Left lobe of liver (tissue), 2 donors: ENCODE data around the gene IL1R1. TPM values are rescaled to one million over a fixed set of nuclear protein-coding genes. Genes with fewer than 3 reads are reported as not detected.
A peak's percentile ranks its signal among the peaks of the same experiment; 100 is the strongest.

Source experiments
- ATAC-seq: fragments of 200-7000 bp; cut with Tn5 transposase; one replicate; pipeline ENCODE4 v1.9.1; 2020; ENCODE audit warnings: mild to moderate bottlenecking, moderate library complexity
- DNase-seq: peaks from one replicate; pipeline ENCODE4 v3.0.0-alpha.2; 2020; ENCODE audit warnings: low spot score
- total RNA-seq: library from RNA; stranded (reverse); gene quantifications from one replicate; pipeline ENCODE4 v1.2.1, GENCODE V29; 2021
- donor health status: DM: no; HTN: no; CAD: no; lungs with moderate emphysema.
- donor health status: DM: no; HTN: yes; CAD: no.

Gene IL1R1
- total RNA-seq, 1 donor from 2014 or later, result 39.0 TPM

GRCh38 chr2:102194609-102195268 lies 52.2 kb downstream of the IL1R1 start:
- no peak for DNase-seq
- ATAC-seq, result peak; percentile 75

- ATAC-seq (no peak), DNase-seq (no peak)
These were observed 55.0 kb downstream of the IL1R1 start for GRCh38 chr2:102197389-102198137.

- DNase-seq (no peak), ATAC-seq (no peak)
These were observed 58.0 kb downstream of the IL1R1 start for GRCh38 chr2:102200539-102200938.

- ATAC-seq (no peak), DNase-seq (no peak)
These were observed 62.1 kb downstream of the IL1R1 start for GRCh38 chr2:102204638-102205037.

GRCh38 chr2:102206666-102207341 lies 64.3 kb downstream of the IL1R1 start:
- DNase-seq (peak; percentile 97), ATAC-seq (peak; percentile 97)

GRCh38 chr2:102208774-102209173 lies 66.2 kb downstream of the IL1R1 start:
- DNase-seq (peak; percentile 63), ATAC-seq (peak; percentile 46)

GRCh38 chr2:102209474-102209873 lies 66.9 kb downstream of the IL1R1 start:
- ATAC-seq, result no peak
- DNase-seq, result no peak

- no peak for ATAC-seq
- no peak for DNase-seq
These were observed 74.5 kb downstream of the IL1R1 start for GRCh38 chr2:102217032-102217431.

GRCh38 chr2:102224824-102225739 lies 82.5 kb downstream of the IL1R1 start:
- ATAC-seq, result peak; percentile 30

GRCh38 chr2:102226171-102226570 lies 83.6 kb downstream of the IL1R1 start:
- no peak for ATAC-seq
- DNase-seq, result no peak

More at GRCh38 chr2:102224824-102225739, 82.5 kb downstream of the IL1R1 start:
- DNase-seq, result peak; percentile 41

- DNase-seq (peak; percentile 42), ATAC-seq (peak; percentile 45)
These were observed 84.3 kb downstream of the IL1R1 start for GRCh38 chr2:102226612-102227391.

GRCh38 chr2:102229141-102229769 lies 86.7 kb downstream of the IL1R1 start:
- no peak for ATAC-seq
- no peak for DNase-seq

Other genes starting within 250 kb of the IL1R1 start
- gene IL1R2, start 150.8 kb upstream of the IL1R1 start, total RNA-seq, result 12.0 TPM
- 2.5 TPM for gene IL1RL2, start 44.3 kb downstream of the IL1R1 start, total RNA-seq
- 2.6 TPM for gene IL1RL1, start 168.8 kb downstream of the IL1R1 start, total RNA-seq
- 7.6 TPM for gene IL18R1, start 213.1 kb downstream of the IL1R1 start, total RNA-seq